ENCODE results near the gene TMUB1.

- TF ChIP-seq POLR2AphosphoS5 (IDR thresholded peaks at IDR 0.05) (no peak), POLR2A (IDR thresholded peaks at IDR 0.05) (no peak)
These were observed 48.5 kb upstream of the TMUB1 start for GRCh38 chr7:151131592-151132293.
